NCI-H1048 (cell line): ENCODE measurements around the gene CNKSR2.
A peak's percentile ranks its signal among the peaks of the same experiment; 100 is the strongest.
"Not testable (repeated sequence)": the region's sequence is repeated elsewhere in the genome, so short reads cannot be mapped to it uniquely, and the experiment has no call there.

Experiments used
- DNase-seq: peaks from one replicate; lab custom pipeline; 2025; lab: John Stamatoyannopoulos, UW

Gene CNKSR2

GRCh38 chrX:21440911-21441310, 66.7 kb downstream of the CNKSR2 start:
- DNase-seq = no peak

GRCh38 chrX:21457718-21458117, 83.5 kb downstream of the CNKSR2 start:
- DNase-seq = no peak

GRCh38 chrX:21469071-21469470, 94.9 kb downstream of the CNKSR2 start:
- peak; percentile 0 for DNase-seq

GRCh38 chrX:21476909-21477308, 102.7 kb downstream of the CNKSR2 start:
- no peak for DNase-seq

- DNase-seq = peak; percentile 1
These were observed 105.6 kb downstream of the CNKSR2 start for GRCh38 chrX:21479695-21480270.

GRCh38 chrX:21481761-21482160, 107.5 kb downstream of the CNKSR2 start:
- no peak for DNase-seq

GRCh38 chrX:21484051-21484450, 109.8 kb downstream of the CNKSR2 start:
- not testable (repeated sequence) for DNase-seq

- DNase-seq = peak; percentile 2
These were observed 113.6 kb downstream of the CNKSR2 start for GRCh38 chrX:21487832-21488231.

GRCh38 chrX:21490341-21490740, 116.1 kb downstream of the CNKSR2 start:
- no peak for DNase-seq

- DNase-seq = no peak
These were observed 119.1 kb downstream of the CNKSR2 start for GRCh38 chrX:21493226-21493830.

GRCh38 chrX:21503593-21503992, 129.4 kb downstream of the CNKSR2 start:
- no peak for DNase-seq

- no peak for DNase-seq
These were observed 135.7 kb downstream of the CNKSR2 start for GRCh38 chrX:21509912-21510311.

- no peak for DNase-seq
These were observed 149.8 kb downstream of the CNKSR2 start for GRCh38 chrX:21524008-21524407.

- DNase-seq = no peak
These were observed 153.9 kb downstream of the CNKSR2 start for GRCh38 chrX:21528076-21528475.

- no peak for DNase-seq
These were observed 155.6 kb downstream of the CNKSR2 start for GRCh38 chrX:21529771-21530170.

GRCh38 chrX:21544642-21545041, 170.4 kb downstream of the CNKSR2 start:
- not testable (repeated sequence) for DNase-seq

- no peak for DNase-seq
These were observed 185.2 kb downstream of the CNKSR2 start for GRCh38 chrX:21559417-21559816.

- no peak for DNase-seq
These were observed 190.8 kb downstream of the CNKSR2 start for GRCh38 chrX:21565025-21565424.

- DNase-seq = no peak
These were observed 200.6 kb downstream of the CNKSR2 start for GRCh38 chrX:21574793-21575192.

GRCh38 chrX:21581479-21581878, 207.3 kb downstream of the CNKSR2 start:
- DNase-seq = no peak

- DNase-seq = no peak
These were observed 211.8 kb downstream of the CNKSR2 start for GRCh38 chrX:21586001-21586400.

- no peak for DNase-seq
These were observed 216.0 kb downstream of the CNKSR2 start for GRCh38 chrX:21590012-21590776.

GRCh38 chrX:21606002-21606401, 231.8 kb downstream of the CNKSR2 start:
- no peak for DNase-seq
